ENCODE results near the gene SURF2. TPM values are rescaled to one million over a fixed set of nuclear protein-coding genes. Genes with fewer than 3 reads are reported as not detected.

SURF2 gene
- total and polyA plus RNA-seq, 9 of the 15 experiments (the other 6 are each of a cell fraction or from before 2014, with no cell fraction given) = 5.5 to 82.5 (median 21.3) TPM

DNA sequence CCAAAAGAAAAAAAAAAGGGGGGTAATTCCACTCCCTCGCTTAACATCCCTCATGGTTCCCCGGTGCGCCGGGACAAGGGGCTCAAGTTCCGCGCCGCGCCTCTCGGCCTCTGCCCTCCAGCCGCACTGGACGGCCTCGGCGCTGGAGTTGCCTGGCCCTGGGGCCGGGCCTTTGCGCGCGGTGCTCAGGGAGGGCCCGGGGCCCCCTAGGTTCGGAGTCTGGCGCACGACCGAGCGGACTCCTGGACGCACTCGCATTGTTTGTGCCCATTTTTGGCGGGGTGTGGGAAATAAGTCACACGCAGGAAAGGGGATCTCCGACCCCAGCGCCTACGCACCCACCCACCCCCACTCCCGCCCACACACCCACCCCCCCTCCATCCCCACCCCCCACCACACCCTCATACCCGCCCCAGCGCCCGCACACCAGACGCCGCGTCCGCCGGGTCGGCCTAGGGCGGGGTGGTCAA is 8.8 kb upstream of the SURF2 start (continued):
- TF ChIP-seq HLTF (IDR thresholded peaks at IDR 0.05) (no peak), FUS (optimal IDR thresholded peaks at IDR 0.05; ENCODE audit: low read depth, low read length) (no peak), RB1 (IDR thresholded peaks at IDR 0.05; ENCODE audit: low read depth) (0 out of 2 replicates have a peak, but pooled peaks have one; percentile 27), NR2C2 (CRISPR knock-in tag; IDR thresholded peaks at IDR 0.05) (no peak), NR2C2 (tag; IDR thresholded peaks at IDR 0.05) (peak; percentile 43; the same call in 1 of the 2 replicates), PCBP1 (IDR thresholded peaks at IDR 0.05; ENCODE audit: low read depth, low read length, poor library complexity, severe bottlenecking) (peak; percentile 56), MTA3 (IDR thresholded peaks at IDR 0.05; ENCODE audit: borderline replicate concordance) (no peak), PRPF4 (IDR thresholded peaks at IDR 0.05; ENCODE audit: insufficient read depth, low read depth, low read length, poor library complexity, severe bottlenecking) (no peak)

DNA sequence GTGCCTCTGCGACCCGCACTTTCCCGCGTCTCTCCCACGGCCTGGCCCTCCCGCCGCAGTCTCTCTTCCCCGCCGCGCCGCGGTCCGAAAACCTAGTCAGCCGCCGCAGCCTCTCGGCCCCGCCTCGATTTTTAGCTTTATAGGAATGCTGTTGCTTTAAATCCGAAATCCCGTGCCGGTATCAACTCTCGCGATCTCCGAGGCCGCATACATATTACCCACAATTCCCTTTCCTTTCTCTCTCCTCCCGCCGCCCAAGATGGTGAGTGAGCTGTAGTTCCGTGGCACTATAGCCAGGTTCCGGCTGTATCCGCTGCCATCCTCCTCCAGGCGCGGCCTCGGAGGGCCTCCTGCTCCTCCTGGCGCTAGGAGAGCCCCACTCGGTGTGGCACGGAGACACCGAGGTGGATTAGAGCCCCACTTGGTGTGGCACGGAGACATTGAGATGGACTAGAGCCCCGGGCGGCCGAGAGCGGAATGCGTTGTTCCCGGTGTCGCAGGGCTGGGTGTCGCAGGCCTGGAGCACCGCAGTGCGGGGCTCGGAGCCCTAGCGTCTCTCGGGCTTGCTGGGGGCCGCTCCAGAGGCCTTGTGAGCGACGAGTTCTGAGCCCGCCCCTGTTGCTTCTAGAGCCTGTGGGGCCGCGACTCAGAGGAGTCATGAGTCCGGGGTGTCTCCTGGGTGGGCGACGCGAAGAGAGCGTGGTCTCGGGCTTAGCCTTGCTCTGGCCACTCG is 8.2 kb upstream of the SURF2 start, which contains the start of the genes MED22 and RPL7A:
Gene MED22 (minus strand): TSS at position 147 of the 733 bp plus-strand sequence. CDS start 1,469 bp downstream, outside the sequence.
Gene RPL7A (plus strand): TSS at position 234 of the 733 bp plus-strand sequence. CDS start 26 bp downstream, at position 260.
- H2AFZ ChIP-seq (ENCODE audit: low read depth, low read length) = peak within 1 kb of the TSS; percentile 79
- ATAC-seq (peak; percentile 77), DNase-seq (ENCODE audit: extremely low read depth in 1 of 4, low spot score in 3 of 4) (peak; percentile 72 to 96 (median 85)), FAIRE-seq (peak; percentile 94)
- H3K4me1 ChIP-seq (replicated peaks in 1 of 2; ENCODE audit: control insufficient read depth in 2 of 2, insufficient read depth in 2 of 2, low read length in 2 of 2) = peaks cover 16 to 31% of the 10 kb centered on the region in 2 experiments; a peak in 4 of 5 replicates
- peaks cover 77% of the 10 kb centered on the region for H3K36me3 ChIP-seq (ENCODE audit: control insufficient read depth, insufficient read depth, low read length)
- H3K27ac ChIP-seq (ENCODE audit: extremely low read depth, low read depth, low read length) = peak within 1 kb of the TSS; percentile 98
- H3K9me1 ChIP-seq (ENCODE audit: control insufficient read depth, insufficient read depth, low read length) = peaks cover 3% of the 10 kb centered on the region
- CTCF ChIA-PET (ENCODE audit: low intra/inter-chr PET ratio) = no interaction called here
- H3K4me3 ChIP-seq = peak within 1 kb of the TSS; percentile 100
- H3K9me3 ChIP-seq (replicated peaks; ENCODE audit: control insufficient read depth, insufficient read depth, low read depth, low read length) = no peaks in the 10 kb centered on the region
- under 1% methylated on average over 62 of the region's 64 CpGs for WGBS (ENCODE audit: insufficient coverage, low coverage, missing lambda C conversion rate)
- POLR2A ChIA-PET = interaction anchor here (0.6 to 3.3 kb wide), 27 partner anchors 9 to 320 kb away, joined by 3 to 31 read pairs (median 4); partner anchors contain the start of genes SLC2A6, SURF1, SURF2 and SURF6
- in situ Hi-C loops (cut with MboI) (no loop called here), intact Hi-C loops (cut with micrococcal nuclease) (no loop called here)
- peaks cover 32% of the 10 kb centered on the region for H4K20me1 ChIP-seq (replicated peaks; ENCODE audit: control insufficient read depth, insufficient read depth, low read length)
- BruUV-seq (replicated peaks) = no TSS peak
- H3K9ac ChIP-seq (ENCODE audit: insufficient read depth in 1 of 2, low read depth in 2 of 2, low read length in 2 of 2) = peak within 1 kb of the TSS; percentile 100
- H3K27me3 ChIP-seq (ENCODE audit: control insufficient read depth in 2 of 2, insufficient read depth in 2 of 2, low read length in 2 of 2) = no peaks in the 10 kb centered on the region
- H3K4me2 ChIP-seq (ENCODE audit: insufficient read depth, low read length) = peak within 1 kb of the TSS; percentile 93
- peaks cover 57% of the 10 kb centered on the region for H3K79me2 ChIP-seq (ENCODE audit: control insufficient read depth, insufficient read depth, low read length)
- TF ChIP-seq, protein P1, sequence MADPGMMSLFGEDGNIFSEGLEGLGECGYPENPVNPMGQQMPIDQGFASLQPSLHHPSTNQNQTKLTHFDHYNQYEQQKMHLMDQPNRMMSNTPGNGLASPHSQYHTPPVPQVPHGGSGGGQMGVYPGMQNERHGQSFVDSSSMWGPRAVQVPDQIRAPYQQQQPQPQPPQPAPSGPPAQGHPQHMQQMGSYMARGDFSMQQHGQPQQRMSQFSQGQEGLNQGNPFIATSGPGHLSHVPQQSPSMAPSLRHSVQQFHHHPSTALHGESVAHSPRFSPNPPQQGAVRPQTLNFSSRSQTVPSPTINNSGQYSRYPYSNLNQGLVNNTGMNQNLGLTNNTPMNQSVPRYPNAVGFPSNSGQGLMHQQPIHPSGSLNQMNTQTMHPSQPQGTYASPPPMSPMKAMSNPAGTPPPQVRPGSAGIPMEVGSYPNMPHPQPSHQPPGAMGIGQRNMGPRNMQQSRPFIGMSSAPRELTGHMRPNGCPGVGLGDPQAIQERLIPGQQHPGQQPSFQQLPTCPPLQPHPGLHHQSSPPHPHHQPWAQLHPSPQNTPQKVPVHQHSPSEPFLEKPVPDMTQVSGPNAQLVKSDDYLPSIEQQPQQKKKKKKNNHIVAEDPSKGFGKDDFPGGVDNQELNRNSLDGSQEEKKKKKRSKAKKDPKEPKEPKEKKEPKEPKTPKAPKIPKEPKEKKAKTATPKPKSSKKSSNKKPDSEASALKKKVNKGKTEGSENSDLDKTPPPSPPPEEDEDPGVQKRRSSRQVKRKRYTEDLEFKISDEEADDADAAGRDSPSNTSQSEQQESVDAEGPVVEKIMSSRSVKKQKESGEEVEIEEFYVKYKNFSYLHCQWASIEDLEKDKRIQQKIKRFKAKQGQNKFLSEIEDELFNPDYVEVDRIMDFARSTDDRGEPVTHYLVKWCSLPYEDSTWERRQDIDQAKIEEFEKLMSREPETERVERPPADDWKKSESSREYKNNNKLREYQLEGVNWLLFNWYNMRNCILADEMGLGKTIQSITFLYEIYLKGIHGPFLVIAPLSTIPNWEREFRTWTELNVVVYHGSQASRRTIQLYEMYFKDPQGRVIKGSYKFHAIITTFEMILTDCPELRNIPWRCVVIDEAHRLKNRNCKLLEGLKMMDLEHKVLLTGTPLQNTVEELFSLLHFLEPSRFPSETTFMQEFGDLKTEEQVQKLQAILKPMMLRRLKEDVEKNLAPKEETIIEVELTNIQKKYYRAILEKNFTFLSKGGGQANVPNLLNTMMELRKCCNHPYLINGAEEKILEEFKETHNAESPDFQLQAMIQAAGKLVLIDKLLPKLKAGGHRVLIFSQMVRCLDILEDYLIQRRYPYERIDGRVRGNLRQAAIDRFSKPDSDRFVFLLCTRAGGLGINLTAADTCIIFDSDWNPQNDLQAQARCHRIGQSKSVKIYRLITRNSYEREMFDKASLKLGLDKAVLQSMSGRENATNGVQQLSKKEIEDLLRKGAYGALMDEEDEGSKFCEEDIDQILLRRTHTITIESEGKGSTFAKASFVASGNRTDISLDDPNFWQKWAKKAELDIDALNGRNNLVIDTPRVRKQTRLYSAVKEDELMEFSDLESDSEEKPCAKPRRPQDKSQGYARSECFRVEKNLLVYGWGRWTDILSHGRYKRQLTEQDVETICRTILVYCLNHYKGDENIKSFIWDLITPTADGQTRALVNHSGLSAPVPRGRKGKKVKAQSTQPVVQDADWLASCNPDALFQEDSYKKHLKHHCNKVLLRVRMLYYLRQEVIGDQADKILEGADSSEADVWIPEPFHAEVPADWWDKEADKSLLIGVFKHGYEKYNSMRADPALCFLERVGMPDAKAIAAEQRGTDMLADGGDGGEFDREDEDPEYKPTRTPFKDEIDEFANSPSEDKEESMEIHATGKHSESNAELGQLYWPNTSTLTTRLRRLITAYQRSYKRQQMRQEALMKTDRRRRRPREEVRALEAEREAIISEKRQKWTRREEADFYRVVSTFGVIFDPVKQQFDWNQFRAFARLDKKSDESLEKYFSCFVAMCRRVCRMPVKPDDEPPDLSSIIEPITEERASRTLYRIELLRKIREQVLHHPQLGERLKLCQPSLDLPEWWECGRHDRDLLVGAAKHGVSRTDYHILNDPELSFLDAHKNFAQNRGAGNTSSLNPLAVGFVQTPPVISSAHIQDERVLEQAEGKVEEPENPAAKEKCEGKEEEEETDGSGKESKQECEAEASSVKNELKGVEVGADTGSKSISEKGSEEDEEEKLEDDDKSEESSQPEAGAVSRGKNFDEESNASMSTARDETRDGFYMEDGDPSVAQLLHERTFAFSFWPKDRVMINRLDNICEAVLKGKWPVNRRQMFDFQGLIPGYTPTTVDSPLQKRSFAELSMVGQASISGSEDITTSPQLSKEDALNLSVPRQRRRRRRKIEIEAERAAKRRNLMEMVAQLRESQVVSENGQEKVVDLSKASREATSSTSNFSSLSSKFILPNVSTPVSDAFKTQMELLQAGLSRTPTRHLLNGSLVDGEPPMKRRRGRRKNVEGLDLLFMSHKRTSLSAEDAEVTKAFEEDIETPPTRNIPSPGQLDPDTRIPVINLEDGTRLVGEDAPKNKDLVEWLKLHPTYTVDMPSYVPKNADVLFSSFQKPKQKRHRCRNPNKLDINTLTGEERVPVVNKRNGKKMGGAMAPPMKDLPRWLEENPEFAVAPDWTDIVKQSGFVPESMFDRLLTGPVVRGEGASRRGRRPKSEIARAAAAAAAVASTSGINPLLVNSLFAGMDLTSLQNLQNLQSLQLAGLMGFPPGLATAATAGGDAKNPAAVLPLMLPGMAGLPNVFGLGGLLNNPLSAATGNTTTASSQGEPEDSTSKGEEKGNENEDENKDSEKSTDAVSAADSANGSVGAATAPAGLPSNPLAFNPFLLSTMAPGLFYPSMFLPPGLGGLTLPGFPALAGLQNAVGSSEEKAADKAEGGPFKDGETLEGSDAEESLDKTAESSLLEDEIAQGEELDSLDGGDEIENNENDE (IDR thresholded peaks at IDR 0.05; ENCODE audit: low read depth, low read length) = no peak
